ENCODE measurements around the gene TLE6. TPM values are rescaled to one million over a fixed set of nuclear protein-coding genes. Genes with fewer than 3 reads are reported as not detected.
"Not testable (repeated sequence)": the region's sequence is repeated elsewhere in the genome, so short reads cannot be mapped to it uniquely, and the experiment has no call there.

TLE6 gene
- total and polyA plus RNA-seq, 11 donors: 0.21 to 1.4 (median 0.69) TPM; not detected in 1

DNA sequence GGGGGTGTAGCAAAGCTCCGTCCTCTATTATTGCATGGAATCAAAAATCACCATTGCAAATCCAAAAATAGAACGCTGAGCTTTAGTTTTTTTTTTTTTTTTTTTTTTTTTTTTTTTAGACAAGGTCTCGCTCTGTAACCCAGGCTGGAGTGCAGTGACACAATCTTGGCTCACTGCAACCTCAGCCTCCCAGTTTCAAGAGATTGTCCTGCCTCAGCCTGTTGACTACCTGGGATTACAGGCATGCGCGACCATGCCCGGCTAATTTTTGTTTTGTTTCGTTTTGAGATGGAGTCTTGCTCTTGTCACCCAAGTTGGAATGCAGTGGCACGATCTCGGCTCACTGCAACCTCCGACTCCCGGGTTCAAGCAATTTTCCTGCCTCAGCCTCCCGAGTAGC is 17.2 kb upstream of the TLE6 start:
- intact Hi-C loops (cut with DNase I): loop anchor here in 5 of 10 donors (5.0 to 10.0 kb wide), 5 partner anchors 112 to 202 kb away; no protein-coding TSS in a partner anchor
- TF ChIP-seq POLR2A (IDR thresholded peaks at IDR 0.05): no peak
- TF ChIP-seq, protein P1, sequence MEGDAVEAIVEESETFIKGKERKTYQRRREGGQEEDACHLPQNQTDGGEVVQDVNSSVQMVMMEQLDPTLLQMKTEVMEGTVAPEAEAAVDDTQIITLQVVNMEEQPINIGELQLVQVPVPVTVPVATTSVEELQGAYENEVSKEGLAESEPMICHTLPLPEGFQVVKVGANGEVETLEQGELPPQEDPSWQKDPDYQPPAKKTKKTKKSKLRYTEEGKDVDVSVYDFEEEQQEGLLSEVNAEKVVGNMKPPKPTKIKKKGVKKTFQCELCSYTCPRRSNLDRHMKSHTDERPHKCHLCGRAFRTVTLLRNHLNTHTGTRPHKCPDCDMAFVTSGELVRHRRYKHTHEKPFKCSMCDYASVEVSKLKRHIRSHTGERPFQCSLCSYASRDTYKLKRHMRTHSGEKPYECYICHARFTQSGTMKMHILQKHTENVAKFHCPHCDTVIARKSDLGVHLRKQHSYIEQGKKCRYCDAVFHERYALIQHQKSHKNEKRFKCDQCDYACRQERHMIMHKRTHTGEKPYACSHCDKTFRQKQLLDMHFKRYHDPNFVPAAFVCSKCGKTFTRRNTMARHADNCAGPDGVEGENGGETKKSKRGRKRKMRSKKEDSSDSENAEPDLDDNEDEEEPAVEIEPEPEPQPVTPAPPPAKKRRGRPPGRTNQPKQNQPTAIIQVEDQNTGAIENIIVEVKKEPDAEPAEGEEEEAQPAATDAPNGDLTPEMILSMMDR (IDR thresholded peaks at IDR 0.05): no peak
- DNase-seq (no peak), ATAC-seq (no peak)
- H3K4me3 ChIP-seq: no peak overlapping the region
- peaks cover 0 to 7% (median 0%) of the 10 kb centered on the region in 12 donors for H3K4me1 ChIP-seq
- no peaks in the 10 kb centered on the region for H3K36me3 ChIP-seq
- no peak overlapping the region for H3K27ac ChIP-seq
- H3K9me3 ChIP-seq: no peaks in the 10 kb centered on the region
- no peaks in the 10 kb centered on the region for H3K27me3 ChIP-seq
- 85 to 89% (median 88%) methylated on average over 12 of the region's 12 CpGs for WGBS, 4 donors

DNA sequence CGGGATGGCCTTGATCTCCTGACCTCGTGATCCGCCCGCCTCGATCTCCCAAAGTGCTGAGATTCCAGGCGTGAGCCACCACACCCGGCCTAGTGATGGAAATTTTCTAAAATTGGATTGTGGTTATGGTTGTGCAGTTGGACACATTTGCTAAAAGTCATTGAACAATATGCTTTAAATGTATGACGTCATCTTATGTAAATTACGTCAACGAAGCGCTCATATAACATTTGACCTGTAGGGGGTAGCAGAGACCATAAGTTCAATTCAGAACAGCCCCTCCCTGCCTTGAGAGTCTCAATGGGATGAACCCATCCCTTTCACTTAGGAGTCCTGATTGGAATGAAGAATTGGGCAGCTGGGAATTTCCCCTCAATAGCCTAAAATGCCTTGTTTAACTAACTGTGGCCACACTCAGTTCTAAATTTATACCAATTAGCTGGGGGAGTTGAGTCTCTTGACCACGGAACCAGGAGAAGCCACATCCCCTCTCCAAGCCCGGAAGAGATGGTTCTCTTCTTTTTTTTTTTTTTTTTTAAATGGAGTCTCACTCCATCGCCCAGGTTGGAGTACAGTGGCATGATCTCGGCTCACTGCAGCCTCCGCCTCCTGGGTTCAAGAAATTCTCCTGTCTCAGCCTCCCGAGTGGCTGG is 15.2 kb upstream of the TLE6 start:
- intact Hi-C loops (cut with DNase I): loop anchor here in 6 of 10 donors (1.0 to 10.0 kb wide), 11 partner anchors 110 to 203 kb away; no protein-coding TSS in a partner anchor
- 30 to 39% (median 37%) methylated on average over 17 of the region's 17 CpGs for WGBS, 4 donors

DNA sequence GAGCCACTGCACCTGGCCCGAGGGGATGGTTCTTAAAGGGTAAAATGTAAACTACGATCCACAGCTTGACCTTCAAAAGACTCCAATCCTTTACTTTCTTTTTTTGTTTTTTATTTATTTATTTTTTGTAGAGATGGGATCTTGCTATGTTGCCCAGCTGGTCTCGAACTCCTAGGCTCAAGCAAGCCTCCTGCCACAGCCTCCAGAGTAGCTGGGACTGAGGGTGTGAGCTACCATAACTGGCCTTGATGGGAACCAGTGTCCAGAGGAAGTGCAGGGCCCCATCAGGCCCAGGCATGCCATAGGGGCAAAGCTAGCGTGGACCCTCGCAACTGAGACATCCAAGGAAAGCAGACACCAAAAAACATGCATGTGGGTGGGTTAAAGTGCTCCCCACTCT is 14.2 kb upstream of the TLE6 start:
- peaks cover 0 to 10% (median 2%) of the 10 kb centered on the region in 12 donors for H3K4me1 ChIP-seq
- DNase-seq (no peak), ATAC-seq (no peak)
- no peak overlapping the region for H3K4me3 ChIP-seq
- intact Hi-C loops (cut with DNase I): loop anchor here in 6 of 10 donors (2.0 to 10.0 kb wide), 9 partner anchors 109 to 202 kb away; no protein-coding TSS in a partner anchor
- H3K9me3 ChIP-seq: no peaks in the 10 kb centered on the region
- H3K27me3 ChIP-seq: no peaks in the 10 kb centered on the region
- no peaks in the 10 kb centered on the region for H3K36me3 ChIP-seq
- 95 to 99% (median 96%) methylated on average over 5 of the region's 5 CpGs for WGBS, 4 donors
- no peak overlapping the region for H3K27ac ChIP-seq
- no peak for TF ChIP-seq POLR2A (IDR thresholded peaks at IDR 0.05)
- TF ChIP-seq, protein P1 (IDR thresholded peaks at IDR 0.05): no peak

More for the DNA sequence above, 15.2 kb upstream of the TLE6 start:
- peak in 1 of 5 donors; percentile 45 for DNase-seq
- ATAC-seq: peak; percentile 61 to 90 (median 78)
- Histone ChIP-seq H3K4me3 (peak overlapping the region in 2 of 12 donors; percentile 0 to 25), H3K27ac (peak overlapping the region in 1 of 12 donors; percentile 15), H3K4me1 (peaks cover 0 to 7% (median 0%) of the 10 kb centered on the region in 12 donors), H3K9me3 (no peaks in the 10 kb centered on the region), H3K27me3 (no peaks in the 10 kb centered on the region), H3K36me3 (no peaks in the 10 kb centered on the region)
- no peak for TF ChIP-seq POLR2A (IDR thresholded peaks at IDR 0.05)
- TF ChIP-seq, protein P1 (IDR thresholded peaks at IDR 0.05): peak; percentile 67 to 88 (median 79)

DNA sequence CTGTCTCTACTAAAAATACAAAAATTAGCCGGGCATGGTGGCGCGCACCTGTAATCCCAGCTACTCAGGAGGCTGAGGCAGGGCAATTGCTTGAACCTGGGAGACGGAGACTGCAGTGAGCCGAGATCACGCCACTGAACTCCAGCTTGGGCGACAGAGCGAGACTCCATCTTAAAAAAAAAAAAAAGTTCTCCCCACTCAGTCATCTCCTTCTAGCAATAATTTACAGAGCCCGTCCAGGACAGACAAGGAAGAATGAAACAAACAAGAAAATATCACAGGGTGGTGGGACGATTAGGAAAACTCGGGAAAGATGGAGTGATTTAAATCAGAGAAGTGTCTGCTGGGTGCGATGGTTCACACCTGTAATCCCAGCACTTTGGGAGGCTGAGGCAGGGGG is 13.7 kb upstream of the TLE6 start:
- not testable (repeated sequence) for H3K9me3 ChIP-seq, H3K4me3 ChIP-seq, ATAC-seq, H3K27ac ChIP-seq, H3K27me3 ChIP-seq, H3K36me3 ChIP-seq, DNase-seq
- intact Hi-C loops (cut with DNase I): loop anchor here in 7 of 10 donors (2.0 to 10.0 kb wide), 9 partner anchors 109 to 201 kb away; no protein-coding TSS in a partner anchor
- H3K4me1 ChIP-seq: peaks cover 0 to 15% (median 7%) of the 10 kb centered on the region in 12 donors
- 93 to 95% (median 95%) methylated on average over 12 of the region's 12 CpGs for WGBS, 4 donors
